Mesothelial cell of epicardium (in vitro differentiated cells): ENCODE measurements around the gene PRLR. TPM values are rescaled to one million over a fixed set of nuclear protein-coding genes. Genes with fewer than 3 reads are reported as not detected.

Experiments
- DNase-seq, 2 experiments: peaks; one replicate each; pipeline ENCODE4 v3.0.0; 2021; ENCODE audit warnings: low spot score in 2 of 2; ENCODE audit not compliant: unreplicated experiment in 2 of 2
- H3K27ac Mint-ChIP-seq: 2 replicates; pipeline ENCODE4 v1.8.0; 2021; ENCODE audit warnings: mixed read lengths
- H3K27me3 Mint-ChIP-seq: 2 replicates; pipeline ENCODE4 v1.8.0; 2021; ENCODE audit warnings: low read depth, mixed read lengths
- H3K36me3 Mint-ChIP-seq: 2 replicates; pipeline ENCODE4 v1.8.0; 2021; ENCODE audit warnings: mixed read lengths
- H3K4me1 Mint-ChIP-seq: 2 replicates; pipeline ENCODE4 v1.8.0; 2021; ENCODE audit warnings: mixed read lengths
- H3K4me3 Mint-ChIP-seq: 2 replicates; pipeline ENCODE4 v1.8.0; 2021; ENCODE audit warnings: mild to moderate bottlenecking, moderate library complexity, mixed read lengths
- H3K9me3 Mint-ChIP-seq: 2 replicates; pipeline ENCODE4 v1.8.0; 2021; ENCODE audit warnings: mixed read lengths
- total RNA-seq: library from RNA; stranded (reverse); gene quantifications from 3 replicates; pipeline ENCODE4 v1.2.1, GENCODE V29; 2021
- TF ChIP-seq, protein P1 (sequence below): fragments of 200-600 bp; sonication (generic); IDR thresholded peaks from one replicate; pipeline ENCODE4 v1.5.0; 2021; ENCODE audit warnings: antibody characterized with exemption; ENCODE audit not compliant: unreplicated experiment

Gene PRLR
- total RNA-seq, 1 donor from 2014 or later: 1.2 TPM

DNA sequence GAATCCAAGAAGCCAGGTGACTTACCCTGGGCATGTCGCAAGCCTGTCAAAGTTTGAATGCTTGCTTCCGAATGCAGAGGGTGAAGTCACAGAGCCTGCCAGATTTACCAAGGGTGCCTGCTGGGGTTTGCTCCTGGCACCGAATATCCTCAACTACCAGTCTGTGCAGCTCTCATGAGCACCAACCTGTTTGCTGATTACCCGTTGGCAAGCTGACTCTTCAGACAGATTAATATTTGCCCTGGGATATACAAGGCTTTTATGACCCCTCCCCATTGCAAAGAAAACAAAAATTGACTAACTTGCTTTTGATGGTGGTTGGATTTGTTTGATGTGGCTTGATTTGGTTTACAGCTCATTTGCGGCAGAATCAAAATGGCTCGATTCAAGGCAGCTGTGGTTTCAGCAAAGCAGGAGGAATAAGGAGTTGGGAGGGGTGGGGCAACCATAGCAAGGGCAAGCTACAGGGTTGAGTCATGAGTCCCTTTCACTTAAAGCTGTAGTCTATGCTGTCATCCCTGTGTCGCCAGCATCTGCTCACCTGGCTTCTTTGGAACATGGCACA lies 100.3 kb downstream of the PRLR start:
- Mint-ChIP-seq H3K27ac (no peak overlapping the region), H3K9me3 (no peaks in the 10 kb centered on the region), H3K36me3 (no peaks in the 10 kb centered on the region), H3K4me1 (no peaks in the 10 kb centered on the region), H3K4me3 (no peak overlapping the region), H3K27me3 (no peaks in the 10 kb centered on the region)
- DNase-seq: no peak
- TF ChIP-seq, protein P1, sequence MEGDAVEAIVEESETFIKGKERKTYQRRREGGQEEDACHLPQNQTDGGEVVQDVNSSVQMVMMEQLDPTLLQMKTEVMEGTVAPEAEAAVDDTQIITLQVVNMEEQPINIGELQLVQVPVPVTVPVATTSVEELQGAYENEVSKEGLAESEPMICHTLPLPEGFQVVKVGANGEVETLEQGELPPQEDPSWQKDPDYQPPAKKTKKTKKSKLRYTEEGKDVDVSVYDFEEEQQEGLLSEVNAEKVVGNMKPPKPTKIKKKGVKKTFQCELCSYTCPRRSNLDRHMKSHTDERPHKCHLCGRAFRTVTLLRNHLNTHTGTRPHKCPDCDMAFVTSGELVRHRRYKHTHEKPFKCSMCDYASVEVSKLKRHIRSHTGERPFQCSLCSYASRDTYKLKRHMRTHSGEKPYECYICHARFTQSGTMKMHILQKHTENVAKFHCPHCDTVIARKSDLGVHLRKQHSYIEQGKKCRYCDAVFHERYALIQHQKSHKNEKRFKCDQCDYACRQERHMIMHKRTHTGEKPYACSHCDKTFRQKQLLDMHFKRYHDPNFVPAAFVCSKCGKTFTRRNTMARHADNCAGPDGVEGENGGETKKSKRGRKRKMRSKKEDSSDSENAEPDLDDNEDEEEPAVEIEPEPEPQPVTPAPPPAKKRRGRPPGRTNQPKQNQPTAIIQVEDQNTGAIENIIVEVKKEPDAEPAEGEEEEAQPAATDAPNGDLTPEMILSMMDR: no peak

DNA sequence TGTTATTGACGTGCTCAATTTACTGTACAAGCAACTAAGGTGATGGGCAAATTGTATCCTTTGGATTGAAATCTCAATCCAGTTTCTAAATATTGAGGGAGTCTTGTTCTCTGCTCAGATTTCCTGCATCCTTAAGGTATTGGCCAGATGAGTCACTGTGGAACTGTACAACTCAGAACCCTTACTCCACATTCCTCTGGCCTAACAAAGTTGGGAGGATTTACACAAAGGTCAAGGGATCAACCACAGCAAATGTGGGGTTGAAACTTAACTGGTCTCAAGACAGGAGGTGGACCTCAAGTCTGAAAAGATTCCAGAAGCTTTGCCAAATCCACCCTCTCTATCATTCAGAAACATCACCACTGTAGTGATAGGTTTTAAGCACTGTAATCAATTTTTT lies 101.0 kb downstream of the PRLR start:
- Mint-ChIP-seq H3K9me3 (no peaks in the 10 kb centered on the region), H3K4me3 (no peak overlapping the region), H3K27me3 (no peaks in the 10 kb centered on the region), H3K27ac (no peak overlapping the region), H3K4me1 (no peaks in the 10 kb centered on the region), H3K36me3 (no peaks in the 10 kb centered on the region)
- no peak for DNase-seq
- TF ChIP-seq, protein P1: no peak

DNA sequence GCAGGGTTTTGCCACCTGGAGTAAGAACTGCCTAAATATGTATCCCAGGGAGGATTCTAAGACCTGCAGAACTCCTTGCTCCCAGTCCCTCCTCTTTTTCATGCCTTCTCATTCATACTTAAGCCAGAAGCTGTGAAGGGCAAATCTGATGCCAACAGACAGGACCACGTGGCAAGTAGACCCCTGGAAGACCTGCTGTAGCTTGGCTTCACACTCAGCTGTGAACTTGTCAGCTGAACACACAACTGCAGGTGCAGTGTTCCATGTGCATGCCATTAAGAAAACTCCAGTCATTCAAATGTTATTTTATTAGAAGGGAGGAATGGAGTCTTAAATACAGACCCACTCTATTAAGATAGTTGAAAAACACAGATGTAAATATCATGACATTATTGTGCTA lies 103.3 kb downstream of the PRLR start:
- Mint-ChIP-seq H3K4me3 (no peak overlapping the region), H3K27ac (no peak overlapping the region), H3K27me3 (no peaks in the 10 kb centered on the region), H3K9me3 (no peaks in the 10 kb centered on the region), H3K4me1 (no peaks in the 10 kb centered on the region), H3K36me3 (no peaks in the 10 kb centered on the region)
- TF ChIP-seq, protein P1: no peak
- no peak for DNase-seq

DNA sequence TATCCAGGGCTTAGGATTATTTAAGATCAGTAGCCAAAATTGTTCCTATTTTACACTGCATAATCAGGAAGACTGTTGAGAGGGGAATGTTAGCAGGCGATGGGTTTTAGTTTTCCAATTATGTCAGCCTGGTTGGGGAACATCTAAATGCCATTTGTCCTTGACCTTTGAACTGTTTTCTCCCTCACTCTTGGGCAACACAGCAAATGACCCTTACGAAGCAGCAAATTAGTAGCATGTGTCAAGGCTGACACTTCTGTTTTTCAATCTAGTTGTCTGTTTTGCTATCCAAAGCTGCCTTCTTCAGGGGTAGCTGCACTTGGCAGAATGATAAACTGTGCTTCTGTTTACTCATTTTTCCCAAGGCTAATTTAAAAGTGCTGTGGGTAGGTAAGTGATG lies 104.5 kb downstream of the PRLR start:
- Mint-ChIP-seq H3K9me3 (no peaks in the 10 kb centered on the region), H3K27me3 (no peaks in the 10 kb centered on the region), H3K36me3 (no peaks in the 10 kb centered on the region), H3K4me1 (peaks cover 4% of the 10 kb centered on the region), H3K4me3 (no peak overlapping the region), H3K27ac (no peak overlapping the region)
- TF ChIP-seq, protein P1: no peak
- no peak for DNase-seq

DNA sequence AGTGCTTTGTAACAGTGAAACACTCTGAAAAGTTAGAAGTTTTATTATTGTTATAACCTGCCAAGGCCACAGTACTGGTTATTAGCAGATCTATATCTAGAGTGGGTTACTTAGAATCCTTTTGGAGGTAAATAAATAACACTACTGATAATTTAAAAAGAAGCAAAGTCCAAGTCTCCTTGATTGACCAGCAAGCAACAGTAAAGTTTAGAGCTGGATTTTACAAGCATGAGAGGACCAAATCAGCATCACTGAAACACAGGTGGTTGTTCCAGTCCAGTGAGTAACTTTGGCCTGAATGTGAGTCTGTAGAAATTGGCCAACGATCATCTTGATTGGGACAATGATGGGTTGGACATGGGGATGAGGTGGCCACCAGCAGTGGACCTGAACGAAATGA lies 105.4 kb downstream of the PRLR start:
- TF ChIP-seq, protein P1: no peak
- no peak for DNase-seq
- Mint-ChIP-seq H3K9me3 (no peaks in the 10 kb centered on the region), H3K27ac (no peak overlapping the region), H3K4me3 (no peak overlapping the region), H3K4me1 (peaks cover 4% of the 10 kb centered on the region), H3K27me3 (no peaks in the 10 kb centered on the region), H3K36me3 (no peaks in the 10 kb centered on the region)

DNA sequence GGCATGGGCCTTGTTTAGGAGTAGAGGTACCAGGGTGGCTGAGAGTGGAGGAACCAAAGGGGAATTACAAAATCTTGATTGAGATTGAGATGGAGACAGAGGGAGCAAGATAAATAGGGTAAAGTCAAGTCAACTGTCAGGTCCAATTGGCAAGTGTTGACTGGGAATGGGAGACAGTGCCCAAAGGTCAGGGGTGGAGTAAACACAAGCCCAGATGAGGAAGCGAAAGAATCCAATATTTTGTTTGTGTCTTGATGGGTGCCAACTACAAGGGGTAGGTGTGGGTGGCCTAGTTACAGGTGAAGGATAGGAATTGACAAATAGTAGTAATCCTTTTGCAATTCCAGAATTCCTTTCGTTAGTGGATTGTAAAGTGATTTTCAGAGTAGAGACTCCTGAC lies 107.5 kb downstream of the PRLR start:
- TF ChIP-seq, protein P1: no peak
- Mint-ChIP-seq H3K27me3 (no peaks in the 10 kb centered on the region), H3K4me3 (no peak overlapping the region), H3K9me3 (no peaks in the 10 kb centered on the region), H3K4me1 (peaks cover 4% of the 10 kb centered on the region), H3K27ac (no peak overlapping the region), H3K36me3 (no peaks in the 10 kb centered on the region)
- DNase-seq: no peak
